ENCODE measurements around the gene CCDC43. TPM values are rescaled to one million over a fixed set of nuclear protein-coding genes. Genes with fewer than 3 reads are reported as not detected.
"Not testable (repeated sequence)": the region's sequence is repeated elsewhere in the genome, so short reads cannot be mapped to it uniquely, and the experiment has no call there.

CCDC43 gene
- total and polyA plus RNA-seq, 12 donors, result 10.6 to 42.0 (median 18.2) TPM

- intact Hi-C loops (cut with DNase I), result loop anchor here in 1 of 2 donors (5.0 kb wide), 1 partner anchor 105 kb away; no protein-coding TSS in a partner anchor
- WGBS, 4 donors, result 35 to 65% (median 52%) methylated on average over 1 of the region's 1 CpG
Observed at GRCh38 chr17:44637066-44637465, 52.5 kb downstream of the CCDC43 start.

GRCh38 chr17:44636562-44636961 is 53.0 kb downstream of the CCDC43 start:
- Histone ChIP-seq H3K36me3 (replicated peaks in 1 of 2) (no peaks in the 10 kb centered on the region), H3K27ac (no peak overlapping the region), H3K27me3 (no peaks in the 10 kb centered on the region), H3K9me3 (replicated peaks in 1 of 3) (no peaks in the 10 kb centered on the region), H3K4me3 (no peak overlapping the region), H3K4me1 (replicated peaks in 1 of 2) (no peaks in the 10 kb centered on the region)
- WGBS, 4 donors, result 10 to 44% (median 16%) methylated on average over 1 of the region's 1 CpG
- no peak for DNase-seq
- TF ChIP-seq, protein P1, sequence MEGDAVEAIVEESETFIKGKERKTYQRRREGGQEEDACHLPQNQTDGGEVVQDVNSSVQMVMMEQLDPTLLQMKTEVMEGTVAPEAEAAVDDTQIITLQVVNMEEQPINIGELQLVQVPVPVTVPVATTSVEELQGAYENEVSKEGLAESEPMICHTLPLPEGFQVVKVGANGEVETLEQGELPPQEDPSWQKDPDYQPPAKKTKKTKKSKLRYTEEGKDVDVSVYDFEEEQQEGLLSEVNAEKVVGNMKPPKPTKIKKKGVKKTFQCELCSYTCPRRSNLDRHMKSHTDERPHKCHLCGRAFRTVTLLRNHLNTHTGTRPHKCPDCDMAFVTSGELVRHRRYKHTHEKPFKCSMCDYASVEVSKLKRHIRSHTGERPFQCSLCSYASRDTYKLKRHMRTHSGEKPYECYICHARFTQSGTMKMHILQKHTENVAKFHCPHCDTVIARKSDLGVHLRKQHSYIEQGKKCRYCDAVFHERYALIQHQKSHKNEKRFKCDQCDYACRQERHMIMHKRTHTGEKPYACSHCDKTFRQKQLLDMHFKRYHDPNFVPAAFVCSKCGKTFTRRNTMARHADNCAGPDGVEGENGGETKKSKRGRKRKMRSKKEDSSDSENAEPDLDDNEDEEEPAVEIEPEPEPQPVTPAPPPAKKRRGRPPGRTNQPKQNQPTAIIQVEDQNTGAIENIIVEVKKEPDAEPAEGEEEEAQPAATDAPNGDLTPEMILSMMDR (IDR thresholded peaks at IDR 0.05), result peak; percentile 22 to 82 (median 69)
- no peak for TF ChIP-seq POLR2A (IDR thresholded peaks at IDR 0.05)
- intact Hi-C loops (cut with DNase I), result loop anchor here in 1 of 2 donors (5.0 kb wide), 1 partner anchor 104 kb away; no protein-coding TSS in a partner anchor

More at GRCh38 chr17:44637066-44637465, 52.5 kb downstream of the CCDC43 start:
- no peak overlapping the region for H3K27ac ChIP-seq
- DNase-seq, result no peak
- H3K4me1 ChIP-seq (replicated peaks in 1 of 2), result no peaks in the 10 kb centered on the region
- H3K36me3 ChIP-seq (replicated peaks in 1 of 2), result no peaks in the 10 kb centered on the region
- no peak overlapping the region for H3K4me3 ChIP-seq
- H3K27me3 ChIP-seq, result no peaks in the 10 kb centered on the region
- H3K9me3 ChIP-seq (replicated peaks in 1 of 3), result no peaks in the 10 kb centered on the region
- TF ChIP-seq, protein P1 (IDR thresholded peaks at IDR 0.05), result no peak
- TF ChIP-seq POLR2A (IDR thresholded peaks at IDR 0.05), result no peak

GRCh38 chr17:44634401-44634800 is 55.2 kb downstream of the CCDC43 start:
- intact Hi-C loops (cut with DNase I), result loop anchor here (2.0 to 5.0 kb wide), 2 partner anchors 92 to 100 kb away; no protein-coding TSS in a partner anchor
- not testable (repeated sequence) for H3K9me3 ChIP-seq (replicated peaks in 1 of 3); H3K27ac ChIP-seq; H3K27me3 ChIP-seq; H3K36me3 ChIP-seq (replicated peaks in 1 of 2); H3K4me1 ChIP-seq (replicated peaks in 1 of 2); DNase-seq; H3K4me3 ChIP-seq
- WGBS, 4 donors, result 47 to 74% (median 57%) methylated on average over 4 of the region's 4 CpGs

DNA sequence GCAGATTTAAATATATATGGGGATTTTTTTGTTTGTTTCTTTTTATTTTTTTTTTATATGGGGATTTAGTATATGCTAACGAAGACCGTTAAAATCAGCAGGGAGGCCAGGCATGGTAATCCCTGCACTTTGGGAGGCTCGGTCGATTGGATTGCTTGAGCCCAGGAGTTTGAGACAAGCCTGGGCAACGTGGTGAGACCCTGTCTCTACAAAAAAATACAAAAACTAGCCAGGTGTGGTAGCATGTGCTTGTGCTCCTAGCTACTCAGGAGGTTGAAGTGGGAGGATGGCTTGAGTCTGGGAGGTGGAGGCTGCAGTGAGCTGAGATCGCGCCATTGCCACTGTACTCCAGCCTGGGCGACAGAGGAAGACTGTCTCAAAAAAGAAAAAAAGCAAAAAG is 55.6 kb downstream of the CCDC43 start:
- Histone ChIP-seq H3K4me1 (replicated peaks in 1 of 2) (no peaks in the 10 kb centered on the region), H3K9me3 (replicated peaks in 1 of 3) (no peaks in the 10 kb centered on the region), H3K4me3 (no peak overlapping the region), H3K27ac (no peak overlapping the region), H3K36me3 (replicated peaks in 1 of 2) (no peaks in the 10 kb centered on the region), H3K27me3 (no peaks in the 10 kb centered on the region)
- intact Hi-C loops (cut with DNase I), result loop anchor here (2.0 to 5.0 kb wide), 2 partner anchors 92 to 99 kb away; no protein-coding TSS in a partner anchor
- WGBS, 4 donors, result 70 to 86% (median 73%) methylated on average over 8 of the region's 8 CpGs
- DNase-seq, result no peak
- TF ChIP-seq POLR2A (IDR thresholded peaks at IDR 0.05), result no peak
- TF ChIP-seq, protein P1 (IDR thresholded peaks at IDR 0.05), result no peak

GRCh38 chr17:44630703-44631102 is 58.9 kb downstream of the CCDC43 start:
- H3K9me3 ChIP-seq (replicated peaks in 1 of 3), result no peaks in the 10 kb centered on the region
- H3K4me3 ChIP-seq, result no peak overlapping the region
- H3K27me3 ChIP-seq, result no peaks in the 10 kb centered on the region
- intact Hi-C loops (cut with DNase I), result loop anchor here in 1 of 2 donors (5.0 kb wide), 1 partner anchor 88 kb away; no protein-coding TSS in a partner anchor
- H3K4me1 ChIP-seq (replicated peaks in 1 of 2), result no peaks in the 10 kb centered on the region
- H3K27ac ChIP-seq, result no peak overlapping the region
- H3K36me3 ChIP-seq (replicated peaks in 1 of 2), result no peaks in the 10 kb centered on the region
- no peak for DNase-seq
- TF ChIP-seq POLR2A (IDR thresholded peaks at IDR 0.05), result no peak
- TF ChIP-seq, protein P1 (IDR thresholded peaks at IDR 0.05), result no peak
- WGBS, 4 donors, result 85 to 93% (median 87%) methylated on average over 3 to 4 of the region's 4 CpGs
